Neural crest cell (in vitro differentiated cells): Measurements from ENCODE around the gene TRDMT1. TPM values are rescaled to one million over a fixed set of nuclear protein-coding genes. Genes with fewer than 3 reads are reported as not detected.
A peak's percentile ranks its signal among the peaks of the same experiment; 100 is the strongest.

Source experiments
- DNase-seq: peaks from one replicate; pipeline ENCODE4 v3.0.0; 2021; ENCODE audit warnings: low read depth, mixed read lengths, low spot score
- H3K27ac Mint-ChIP-seq: one replicate; pipeline ENCODE4 v1.8.0; 2021; ENCODE audit warnings: mild to moderate bottlenecking, mixed read lengths; ENCODE audit not compliant: unreplicated experiment
- H3K27me3 Mint-ChIP-seq: 2 replicates; pipeline ENCODE4 v1.8.0; 2021; ENCODE audit warnings: low read depth, mild to moderate bottlenecking, mixed read lengths
- H3K36me3 Mint-ChIP-seq: 2 replicates; pipeline ENCODE4 v1.8.0; 2021; ENCODE audit warnings: low read depth, mild to moderate bottlenecking, mixed read lengths
- H3K4me1 Mint-ChIP-seq: 2 replicates; pipeline ENCODE4 v1.8.0; 2021; ENCODE audit warnings: mixed read lengths
- H3K4me3 Mint-ChIP-seq: one replicate; pipeline ENCODE4 v1.8.0; 2021; ENCODE audit warnings: mild to moderate bottlenecking, mixed read lengths
- H3K9me3 Mint-ChIP-seq: 2 replicates; pipeline ENCODE4 v1.8.0; 2021; ENCODE audit warnings: mixed read lengths
- total RNA-seq: library from RNA; stranded (reverse); gene quantifications from 2 replicates; pipeline ENCODE4 v1.2.1, GENCODE V29; 2021
- TF ChIP-seq, protein P1 (sequence below): fragments of 200-600 bp; sonication (generic); conservative IDR thresholded peaks from 2 replicates; pipeline ENCODE4 v1.5.0; 2021; ENCODE audit warnings: antibody characterized with exemption, mild to moderate bottlenecking

Gene TRDMT1
- total RNA-seq, 1 donor from 2014 or later: 17.3 TPM

DNA sequence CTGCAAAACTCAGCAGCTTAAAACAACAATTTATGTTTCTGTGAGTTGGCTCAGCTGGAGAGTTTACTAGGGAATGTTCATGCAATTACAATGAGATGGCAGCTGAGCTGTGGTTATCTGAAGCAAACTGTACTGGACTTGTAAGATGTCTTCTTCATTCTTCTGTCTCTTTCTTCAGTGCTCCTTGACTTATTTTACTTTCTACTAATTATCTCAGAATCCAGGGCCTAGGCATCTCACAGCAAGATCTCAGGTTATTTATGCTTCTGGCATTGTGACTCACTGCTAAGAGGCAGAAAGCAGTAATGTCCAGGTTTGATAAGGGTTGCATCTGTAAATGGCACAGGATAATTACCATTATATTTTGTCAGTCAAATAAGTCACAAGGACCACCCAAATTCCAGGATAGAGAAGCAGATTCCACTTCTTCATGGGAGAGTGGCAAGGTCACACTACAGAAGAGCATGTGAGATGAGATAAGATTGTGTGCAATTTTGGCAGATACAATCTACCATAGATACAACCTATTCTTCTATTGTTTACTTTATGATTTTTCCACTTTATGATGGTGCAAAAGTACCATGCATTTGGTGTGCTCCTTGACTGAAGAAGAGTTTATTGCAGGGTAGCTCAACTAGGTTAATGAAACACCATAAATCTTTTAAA, 43.4 kb upstream of the TRDMT1 start:
- no peak overlapping the region for H3K27ac Mint-ChIP-seq
- no peak for DNase-seq
- no peak overlapping the region for H3K4me3 Mint-ChIP-seq
- TF ChIP-seq, protein P1, sequence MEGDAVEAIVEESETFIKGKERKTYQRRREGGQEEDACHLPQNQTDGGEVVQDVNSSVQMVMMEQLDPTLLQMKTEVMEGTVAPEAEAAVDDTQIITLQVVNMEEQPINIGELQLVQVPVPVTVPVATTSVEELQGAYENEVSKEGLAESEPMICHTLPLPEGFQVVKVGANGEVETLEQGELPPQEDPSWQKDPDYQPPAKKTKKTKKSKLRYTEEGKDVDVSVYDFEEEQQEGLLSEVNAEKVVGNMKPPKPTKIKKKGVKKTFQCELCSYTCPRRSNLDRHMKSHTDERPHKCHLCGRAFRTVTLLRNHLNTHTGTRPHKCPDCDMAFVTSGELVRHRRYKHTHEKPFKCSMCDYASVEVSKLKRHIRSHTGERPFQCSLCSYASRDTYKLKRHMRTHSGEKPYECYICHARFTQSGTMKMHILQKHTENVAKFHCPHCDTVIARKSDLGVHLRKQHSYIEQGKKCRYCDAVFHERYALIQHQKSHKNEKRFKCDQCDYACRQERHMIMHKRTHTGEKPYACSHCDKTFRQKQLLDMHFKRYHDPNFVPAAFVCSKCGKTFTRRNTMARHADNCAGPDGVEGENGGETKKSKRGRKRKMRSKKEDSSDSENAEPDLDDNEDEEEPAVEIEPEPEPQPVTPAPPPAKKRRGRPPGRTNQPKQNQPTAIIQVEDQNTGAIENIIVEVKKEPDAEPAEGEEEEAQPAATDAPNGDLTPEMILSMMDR: no peak
- H3K9me3 Mint-ChIP-seq: peaks cover 8% of the 10 kb centered on the region
- no peaks in the 10 kb centered on the region for H3K4me1 Mint-ChIP-seq
- no peaks in the 10 kb centered on the region for H3K27me3 Mint-ChIP-seq
- H3K36me3 Mint-ChIP-seq: peaks cover 6% of the 10 kb centered on the region

GRCh38 chr10:17241611-17242333, 40.3 kb upstream of the TRDMT1 start:
- no peaks in the 10 kb centered on the region for H3K27me3 Mint-ChIP-seq
- peaks cover 11% of the 10 kb centered on the region for H3K4me1 Mint-ChIP-seq
- peaks cover 8% of the 10 kb centered on the region for H3K9me3 Mint-ChIP-seq
- no peak overlapping the region for H3K27ac Mint-ChIP-seq
- TF ChIP-seq, protein P1: no peak
- H3K36me3 Mint-ChIP-seq: peaks cover 13% of the 10 kb centered on the region
- no peak for DNase-seq
- H3K4me3 Mint-ChIP-seq: no peak overlapping the region

GRCh38 chr10:17240616-17241015, 39.1 kb upstream of the TRDMT1 start:
- TF ChIP-seq, protein P1: no peak
- Mint-ChIP-seq H3K9me3 (no peaks in the 10 kb centered on the region), H3K4me3 (no peak overlapping the region), H3K27me3 (no peaks in the 10 kb centered on the region), H3K27ac (no peak overlapping the region), H3K4me1 (peaks cover 23% of the 10 kb centered on the region), H3K36me3 (peaks cover 19% of the 10 kb centered on the region)
- DNase-seq: no peak

DNA sequence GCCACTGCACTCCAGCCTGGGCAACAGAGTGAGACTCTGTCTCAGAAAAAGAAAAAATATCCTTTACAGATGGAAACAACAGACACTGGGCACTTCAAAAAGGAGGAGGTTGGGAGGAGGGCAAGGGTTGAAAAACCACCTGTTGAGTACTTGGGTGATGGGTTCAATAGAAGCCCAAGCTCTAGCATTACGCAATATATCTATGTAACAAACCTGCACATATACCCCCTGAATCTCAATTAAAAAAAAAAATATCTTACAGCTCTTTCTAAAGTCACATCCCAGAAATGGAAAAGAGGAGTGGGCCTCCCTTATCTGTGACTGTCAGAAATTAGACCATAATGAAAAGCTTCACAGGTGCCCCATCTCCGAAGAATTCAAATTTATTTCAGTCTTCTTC, 38.6 kb upstream of the TRDMT1 start:
- H3K4me1 Mint-ChIP-seq: peaks cover 26% of the 10 kb centered on the region
- TF ChIP-seq, protein P1: no peak
- no peaks in the 10 kb centered on the region for H3K27me3 Mint-ChIP-seq
- H3K4me3 Mint-ChIP-seq: peak overlapping the region; percentile 58
- H3K36me3 Mint-ChIP-seq: peaks cover 21% of the 10 kb centered on the region
- no peak overlapping the region for H3K27ac Mint-ChIP-seq
- H3K9me3 Mint-ChIP-seq: no peaks in the 10 kb centered on the region
- DNase-seq: no peak

- H3K27ac Mint-ChIP-seq: no peak overlapping the region
- no peak for DNase-seq
- no peaks in the 10 kb centered on the region for H3K9me3 Mint-ChIP-seq
- H3K36me3 Mint-ChIP-seq: peaks cover 25% of the 10 kb centered on the region
- TF ChIP-seq, protein P1: no peak
- peaks cover 32% of the 10 kb centered on the region for H3K4me1 Mint-ChIP-seq
- no peaks in the 10 kb centered on the region for H3K27me3 Mint-ChIP-seq
- H3K4me3 Mint-ChIP-seq: peak overlapping the region; percentile 58
Measured at GRCh38 chr10:17239345-17240085, 38.0 kb upstream of the TRDMT1 start.
